A673 (cell line): Measurements from ENCODE around the gene ZNF398.

Experiments
- CTCF ChIP-seq: fragments of 300-800, 200-600 bp; sonication (generic); conservative IDR thresholded peaks from 2 replicates; pipeline ENCODE4 v1.5.1; 2017; ENCODE audit warnings: low read depth, mild to moderate bottlenecking, antibody characterized with exemption, low read length, moderate library complexity, mixed read lengths
- EZH2 ChIP-seq: fragments of 200-600 bp; sonication (generic); IDR thresholded peaks from 2 replicates; pipeline ENCODE4 v1.6.1; 2017; ENCODE audit warnings: borderline replicate concordance, low read depth, mild to moderate bottlenecking, mixed read lengths, antibody characterized with exemption, low read length; ENCODE audit not compliant: poor library complexity, severe bottlenecking

GRCh38 chr7:149156898-149157297 is 9.6 kb downstream of the ZNF398 start:
- no peak for TF ChIP-seq CTCF
- TF ChIP-seq EZH2: no peak
